GM11168 (cell line): ENCODE results near the gene ARHGEF7.
"Not testable (repeated sequence)": the region's sequence is repeated elsewhere in the genome, so short reads cannot be mapped to it uniquely, and the experiment has no call there.

ENCODE experiments used
- in situ Hi-C: fragments of 300-500 bp; cut with MboI; formaldehyde crosslinking; loops from one replicate; pipeline ENCODE4 v1.12.0; 2022; ENCODE audit warnings: low sequenced_read_pairs; ENCODE audit not compliant: unreplicated experiment

ARHGEF7 gene

DNA sequence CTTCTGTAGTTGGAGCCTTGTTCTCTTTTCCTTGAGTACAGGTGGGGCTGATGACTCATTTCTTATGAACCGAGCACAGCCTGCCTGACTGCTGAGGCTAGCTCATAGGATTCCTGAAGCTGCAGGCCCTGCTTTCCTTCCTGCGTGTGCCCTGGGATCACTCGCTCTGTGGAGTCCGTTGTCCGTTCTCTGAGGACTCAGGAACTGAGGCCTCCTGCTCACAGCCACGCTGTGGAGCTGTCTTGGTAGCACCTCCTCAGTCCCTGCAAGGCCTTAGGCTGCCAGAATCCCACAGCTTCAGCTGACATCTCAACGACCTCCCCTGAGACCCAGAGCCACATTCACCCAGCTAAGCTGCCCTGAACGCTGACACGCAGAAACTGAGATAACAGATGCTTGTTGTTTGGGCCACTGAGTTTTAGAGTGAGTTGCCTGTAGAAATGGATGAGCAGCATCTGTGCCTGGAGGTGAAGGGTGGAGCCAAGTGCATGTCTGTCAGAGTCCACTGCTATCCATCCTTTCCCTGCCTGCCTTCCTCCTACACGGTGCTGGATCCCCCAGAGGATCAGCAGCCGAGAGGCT lies 72.9 kb downstream of the ARHGEF7 start:
- in situ Hi-C loops: no loop called here

DNA sequence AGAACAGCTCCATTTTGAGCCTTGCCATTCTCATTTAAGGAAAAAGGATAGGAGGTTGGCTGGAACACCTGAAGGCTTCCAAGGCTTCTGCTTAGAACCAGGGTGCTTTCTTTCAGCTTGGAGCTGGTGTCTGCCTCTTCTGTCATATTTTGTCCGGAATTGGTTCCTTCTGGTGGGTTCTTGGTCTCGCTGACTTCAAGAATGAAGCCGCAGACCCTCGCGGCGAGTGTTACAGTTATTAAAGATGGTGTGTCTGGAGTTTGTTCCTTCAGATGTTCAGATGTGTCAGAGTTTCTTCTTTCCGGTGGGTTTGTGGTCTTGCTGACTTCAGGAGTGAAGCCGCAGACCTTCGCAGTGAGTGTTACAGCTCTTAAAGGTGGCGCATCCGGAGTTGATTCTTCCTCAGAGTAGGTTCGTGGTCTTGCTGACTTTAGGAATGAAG lies 74.0 kb downstream of the ARHGEF7 start:
- in situ Hi-C loops: not testable (repeated sequence)

DNA sequence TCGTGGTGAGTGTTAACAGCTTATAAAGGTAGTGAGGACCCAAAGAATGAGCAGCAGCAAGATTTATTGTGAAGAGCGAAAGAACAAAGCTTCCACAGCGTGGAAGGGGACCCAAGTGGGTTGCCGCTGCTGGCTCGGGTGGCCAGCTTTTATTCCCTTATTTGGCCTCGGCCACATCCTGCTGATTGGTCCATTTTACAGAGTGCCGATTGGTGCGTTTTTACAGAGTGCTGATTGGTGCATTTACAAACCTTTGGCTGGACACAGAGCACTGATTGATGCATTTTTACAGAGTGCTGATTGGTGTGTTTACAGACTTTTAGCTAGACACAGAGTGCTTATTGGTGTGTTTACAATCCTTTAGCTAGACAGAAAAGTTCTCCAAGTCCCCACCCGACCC lies 74.4 kb downstream of the ARHGEF7 start:
- in situ Hi-C loops: not testable (repeated sequence)

GRCh38 chr13:111193223-111193622 lies 78.1 kb downstream of the ARHGEF7 start:
- in situ Hi-C loops: not testable (repeated sequence)

DNA sequence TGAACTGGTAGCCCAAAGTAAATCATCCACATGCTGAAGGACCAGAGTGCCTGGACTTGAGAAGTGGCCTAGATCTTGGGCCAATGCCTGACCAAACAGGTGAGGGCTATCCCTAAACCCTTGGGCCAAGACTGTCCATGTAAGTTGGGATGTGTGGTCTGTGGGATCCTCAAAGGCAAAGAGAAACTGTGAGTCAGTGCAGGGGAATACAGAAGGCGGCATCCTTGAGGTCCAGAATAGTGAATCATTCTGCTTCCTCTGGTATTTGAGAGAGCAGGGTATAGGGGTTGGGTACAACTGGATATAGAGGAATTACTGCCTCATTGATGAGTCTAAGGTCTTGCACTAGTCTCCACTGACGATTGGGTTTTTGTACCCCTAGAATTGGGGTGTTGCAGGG lies 79.5 kb downstream of the ARHGEF7 start:
- in situ Hi-C loops: not testable (repeated sequence)

GRCh38 chr13:111198732-111199378 lies 83.7 kb downstream of the ARHGEF7 start:
- in situ Hi-C loops: not testable (repeated sequence)

DNA sequence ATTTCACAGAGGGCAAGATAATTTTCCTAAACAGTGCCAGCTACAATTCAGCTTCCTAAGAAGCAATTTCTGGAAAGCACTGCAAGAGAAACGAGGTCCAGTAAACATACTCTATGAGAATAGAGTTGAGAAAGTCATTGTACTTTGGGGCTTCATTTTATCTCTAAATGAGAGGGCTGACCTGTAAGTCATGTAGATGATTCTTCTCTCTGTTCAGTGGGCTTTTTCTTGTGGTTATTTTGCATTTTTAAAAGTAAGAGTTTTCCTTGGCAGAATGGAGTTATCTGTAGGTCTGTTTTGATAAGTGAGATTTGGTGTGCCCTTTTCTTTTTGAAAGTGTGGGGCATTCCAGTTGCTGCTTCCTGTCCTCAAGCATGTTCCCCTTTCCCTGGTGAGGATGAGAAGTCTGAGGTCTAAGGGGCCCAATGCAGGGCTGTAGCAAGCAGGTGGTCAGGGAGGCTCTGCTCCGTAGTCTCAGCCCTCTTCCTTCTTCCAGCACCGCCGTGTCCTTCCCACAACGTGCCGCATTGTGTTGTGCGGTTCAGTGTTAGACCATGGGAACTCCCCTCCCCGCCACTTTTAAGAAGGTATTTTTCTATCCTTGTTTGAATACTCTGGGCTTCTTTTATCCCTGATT lies 86.3 kb downstream of the ARHGEF7 start:
- in situ Hi-C loops: no loop called here

DNA sequence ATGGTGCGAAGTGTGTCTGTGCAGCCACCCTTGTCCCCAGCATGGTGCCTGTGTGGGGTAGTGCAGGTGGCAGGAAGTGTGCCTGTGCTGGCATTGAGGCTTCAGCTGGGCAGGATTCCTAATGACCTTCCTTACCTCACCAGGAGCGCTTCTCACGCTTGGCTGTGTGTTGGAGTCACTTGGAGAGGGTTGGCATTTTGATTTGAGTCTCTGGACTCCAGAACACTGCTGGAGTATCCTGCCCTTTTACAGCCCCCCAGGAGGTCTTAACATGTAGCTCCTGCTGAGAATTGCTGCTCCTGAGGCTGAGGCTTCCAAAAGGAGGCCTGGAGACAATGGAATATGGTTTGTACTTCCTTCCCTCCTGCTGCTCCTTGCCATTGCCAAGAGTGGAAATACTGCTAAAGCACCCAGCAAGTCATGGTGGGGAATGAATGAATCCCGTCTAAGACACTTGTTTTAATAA lies 87.1 kb downstream of the ARHGEF7 start:
- in situ Hi-C loops: no loop called here

GRCh38 chr13:111202745-111203144 lies 87.6 kb downstream of the ARHGEF7 start:
- in situ Hi-C loops: no loop called here

- in situ Hi-C loops: no loop called here
Observed at GRCh38 chr13:111203736-111204389, 88.8 kb downstream of the ARHGEF7 start.

GRCh38 chr13:111204438-111205177 lies 89.5 kb downstream of the ARHGEF7 start:
- in situ Hi-C loops: no loop called here

- in situ Hi-C loops: no loop called here
Observed at GRCh38 chr13:111206148-111206547, 91.0 kb downstream of the ARHGEF7 start.

DNA sequence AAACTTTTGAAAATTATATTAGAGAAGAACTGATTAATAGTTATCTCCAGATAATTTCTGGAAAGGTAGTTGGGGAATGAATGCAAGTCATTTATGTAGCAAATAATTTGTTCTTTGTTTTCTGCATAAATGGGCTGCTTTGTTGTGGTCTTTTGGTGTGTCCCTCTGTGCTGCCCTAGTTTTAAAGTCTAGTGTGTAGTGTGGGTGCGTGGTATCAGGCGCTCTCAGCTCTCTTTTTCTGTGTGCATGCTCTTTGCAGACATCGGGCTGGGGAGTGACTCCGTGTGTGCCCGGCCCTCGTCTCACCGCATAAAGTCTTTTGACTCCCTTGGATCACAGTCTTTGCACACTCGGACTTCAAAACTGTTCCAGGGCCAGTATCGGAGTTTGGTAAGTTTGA lies 94.5 kb downstream of the ARHGEF7 start:
- in situ Hi-C loops: no loop called here

DNA sequence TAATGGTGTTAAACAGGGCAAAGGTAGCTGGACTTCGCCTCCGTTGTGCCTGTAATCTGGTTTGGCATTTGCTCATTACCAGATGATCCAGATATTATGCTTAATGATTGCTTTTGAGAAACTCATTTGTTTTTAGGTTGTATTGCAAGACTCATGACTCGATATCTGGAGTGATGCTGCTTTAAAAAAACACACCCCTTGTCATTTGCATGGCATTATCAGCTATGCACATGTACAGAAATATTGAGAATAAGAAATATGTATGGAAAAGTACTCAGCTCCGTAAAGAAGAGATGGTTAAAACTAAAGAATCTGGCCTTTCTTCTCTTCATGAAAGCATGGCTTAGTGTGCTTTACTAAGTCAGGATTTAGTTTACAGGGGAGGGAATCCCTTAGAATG lies 95.0 kb downstream of the ARHGEF7 start:
- in situ Hi-C loops: no loop called here

GRCh38 chr13:111210544-111211469 lies 95.7 kb downstream of the ARHGEF7 start:
- in situ Hi-C loops: no loop called here

DNA sequence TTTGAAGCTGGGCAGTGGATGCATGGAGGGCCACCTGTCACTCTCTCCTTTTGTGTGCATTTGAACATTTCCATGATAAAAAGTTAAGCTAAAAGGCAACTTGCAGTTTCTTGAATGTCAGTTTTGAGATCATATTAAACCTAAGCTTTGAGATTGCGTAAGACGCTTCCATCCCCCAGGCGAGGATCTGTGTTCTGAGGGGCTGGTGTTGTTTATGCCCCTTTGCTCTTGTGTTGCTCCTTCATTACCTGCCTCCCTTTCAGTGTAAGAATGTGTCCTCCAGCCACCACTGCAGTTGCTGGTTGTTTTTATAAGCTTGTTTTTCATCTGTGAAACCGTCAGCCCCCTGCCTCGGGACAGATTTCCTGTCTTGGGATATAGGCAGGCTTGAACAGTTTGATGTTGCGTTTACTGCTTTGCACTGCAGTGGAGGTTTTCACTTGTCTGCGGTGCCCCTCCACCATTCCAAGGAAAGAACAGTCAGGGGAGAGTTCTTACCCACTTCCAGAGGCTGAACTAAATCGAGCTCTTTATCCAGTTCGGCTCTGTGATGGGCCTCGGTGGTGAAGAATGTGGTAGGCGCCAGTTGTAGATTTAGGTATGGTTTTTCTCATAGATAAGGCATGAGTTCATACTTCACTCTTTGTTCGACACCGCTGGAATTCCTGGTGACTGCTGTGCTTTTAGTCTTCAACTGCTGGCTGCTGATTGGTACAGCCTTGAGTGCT lies 96.8 kb downstream of the ARHGEF7 start:
- in situ Hi-C loops: no loop called here

DNA sequence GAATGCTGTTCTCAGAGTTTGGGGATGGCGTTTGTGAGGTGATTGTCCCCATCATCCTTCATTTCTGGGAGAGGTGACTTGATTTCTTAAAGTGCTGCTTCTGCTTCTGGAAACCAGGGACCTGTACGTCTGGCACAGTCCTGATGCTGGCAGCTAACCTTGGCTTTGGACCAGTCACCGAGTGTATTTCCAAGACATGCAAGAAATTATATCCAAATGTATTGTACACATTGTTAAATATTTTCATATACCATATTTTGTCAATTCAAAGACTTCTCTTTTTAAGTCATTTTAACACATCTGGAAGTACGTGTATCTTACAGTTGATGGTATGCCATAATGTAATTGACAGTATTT lies 97.4 kb downstream of the ARHGEF7 start:
- in situ Hi-C loops: no loop called here

DNA sequence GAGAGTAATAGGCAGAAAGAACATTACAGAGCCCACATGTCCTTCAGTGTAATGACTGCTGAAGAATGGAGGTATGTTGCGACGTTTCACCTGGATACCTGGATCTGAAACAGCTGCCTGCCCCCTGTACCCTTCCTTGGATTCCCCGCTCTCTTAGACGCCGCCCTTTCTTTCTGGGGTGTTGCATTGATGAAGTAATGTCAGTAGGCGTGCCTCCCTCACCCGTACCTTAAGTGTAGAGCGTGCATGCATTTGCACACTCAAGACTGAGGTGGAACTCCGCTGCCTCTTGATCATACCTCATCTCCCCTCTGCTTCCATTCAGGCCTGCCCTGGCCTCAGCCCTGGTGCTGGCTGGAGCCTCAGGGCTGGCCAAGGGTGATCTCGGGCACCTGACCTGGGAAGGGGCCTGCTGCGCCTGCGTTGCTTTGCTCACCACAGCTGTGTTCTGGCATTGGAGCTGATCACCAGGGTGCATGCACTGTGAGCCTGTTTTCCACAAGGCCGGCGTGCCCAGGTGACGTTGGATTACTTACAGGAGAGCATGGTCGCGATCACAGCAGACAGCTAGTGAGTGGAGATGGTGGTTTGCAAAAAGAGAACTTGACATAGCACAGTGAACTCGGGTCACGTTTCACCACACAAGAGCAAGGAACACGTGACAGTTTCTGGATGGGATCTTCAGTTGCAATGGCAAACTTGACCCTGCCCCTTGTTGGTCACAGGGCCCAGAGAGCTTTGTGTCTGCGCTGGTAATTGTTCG lies 99.0 kb downstream of the ARHGEF7 start:
- in situ Hi-C loops: no loop called here
